ENCODE data around the gene ITGB8.

DNA sequence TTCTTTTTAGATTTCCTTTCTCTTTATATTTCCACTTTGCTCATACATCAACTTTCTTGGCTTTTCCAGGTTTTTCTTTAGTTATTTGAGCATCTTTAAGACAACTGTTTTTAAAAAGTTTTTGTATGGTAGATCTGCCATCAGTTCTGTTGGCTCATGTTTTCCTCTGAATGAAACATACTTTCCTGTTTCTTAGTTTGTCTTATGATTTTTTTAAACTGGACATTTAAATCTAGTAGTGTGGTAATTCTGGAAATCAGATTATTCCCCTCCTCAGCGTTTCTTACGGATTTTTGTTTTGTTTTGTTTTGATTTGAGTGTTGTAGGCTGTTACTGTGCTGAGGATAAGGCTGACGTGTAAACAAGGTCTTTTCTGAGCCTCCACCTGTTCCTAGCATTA is 33.8 kb upstream of the ITGB8 start:
- TF ChIP-seq CTCF (conservative IDR thresholded peaks at IDR 0.05; ENCODE audit: low read depth in 2 of 2) = no peak
- TF ChIP-seq POLR2AphosphoS5 (IDR thresholded peaks at IDR 0.05; ENCODE audit: low read depth) = no peak
- no peak for TF ChIP-seq EZH2 (IDR thresholded peaks at IDR 0.05; ENCODE audit: low read depth, unreplicated experiment)
- TF ChIP-seq, protein P1, sequence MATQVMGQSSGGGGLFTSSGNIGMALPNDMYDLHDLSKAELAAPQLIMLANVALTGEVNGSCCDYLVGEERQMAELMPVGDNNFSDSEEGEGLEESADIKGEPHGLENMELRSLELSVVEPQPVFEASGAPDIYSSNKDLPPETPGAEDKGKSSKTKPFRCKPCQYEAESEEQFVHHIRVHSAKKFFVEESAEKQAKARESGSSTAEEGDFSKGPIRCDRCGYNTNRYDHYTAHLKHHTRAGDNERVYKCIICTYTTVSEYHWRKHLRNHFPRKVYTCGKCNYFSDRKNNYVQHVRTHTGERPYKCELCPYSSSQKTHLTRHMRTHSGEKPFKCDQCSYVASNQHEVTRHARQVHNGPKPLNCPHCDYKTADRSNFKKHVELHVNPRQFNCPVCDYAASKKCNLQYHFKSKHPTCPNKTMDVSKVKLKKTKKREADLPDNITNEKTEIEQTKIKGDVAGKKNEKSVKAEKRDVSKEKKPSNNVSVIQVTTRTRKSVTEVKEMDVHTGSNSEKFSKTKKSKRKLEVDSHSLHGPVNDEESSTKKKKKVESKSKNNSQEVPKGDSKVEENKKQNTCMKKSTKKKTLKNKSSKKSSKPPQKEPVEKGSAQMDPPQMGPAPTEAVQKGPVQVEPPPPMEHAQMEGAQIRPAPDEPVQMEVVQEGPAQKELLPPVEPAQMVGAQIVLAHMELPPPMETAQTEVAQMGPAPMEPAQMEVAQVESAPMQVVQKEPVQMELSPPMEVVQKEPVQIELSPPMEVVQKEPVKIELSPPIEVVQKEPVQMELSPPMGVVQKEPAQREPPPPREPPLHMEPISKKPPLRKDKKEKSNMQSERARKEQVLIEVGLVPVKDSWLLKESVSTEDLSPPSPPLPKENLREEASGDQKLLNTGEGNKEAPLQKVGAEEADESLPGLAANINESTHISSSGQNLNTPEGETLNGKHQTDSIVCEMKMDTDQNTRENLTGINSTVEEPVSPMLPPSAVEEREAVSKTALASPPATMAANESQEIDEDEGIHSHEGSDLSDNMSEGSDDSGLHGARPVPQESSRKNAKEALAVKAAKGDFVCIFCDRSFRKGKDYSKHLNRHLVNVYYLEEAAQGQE (IDR thresholded peaks at IDR 0.05; ENCODE audit: unreplicated experiment) = no peak
- TF ChIP-seq STAT1 (IDR thresholded peaks at IDR 0.05; ENCODE audit: unreplicated experiment) = no peak
- TF ChIP-seq NANOG (IDR thresholded peaks at IDR 0.05; ENCODE audit: borderline replicate concordance) = no peak
- TF ChIP-seq EZH2phosphoT487 (IDR thresholded peaks at IDR 0.05; ENCODE audit: unreplicated experiment) = no peak
- TF ChIP-seq, protein P2, sequence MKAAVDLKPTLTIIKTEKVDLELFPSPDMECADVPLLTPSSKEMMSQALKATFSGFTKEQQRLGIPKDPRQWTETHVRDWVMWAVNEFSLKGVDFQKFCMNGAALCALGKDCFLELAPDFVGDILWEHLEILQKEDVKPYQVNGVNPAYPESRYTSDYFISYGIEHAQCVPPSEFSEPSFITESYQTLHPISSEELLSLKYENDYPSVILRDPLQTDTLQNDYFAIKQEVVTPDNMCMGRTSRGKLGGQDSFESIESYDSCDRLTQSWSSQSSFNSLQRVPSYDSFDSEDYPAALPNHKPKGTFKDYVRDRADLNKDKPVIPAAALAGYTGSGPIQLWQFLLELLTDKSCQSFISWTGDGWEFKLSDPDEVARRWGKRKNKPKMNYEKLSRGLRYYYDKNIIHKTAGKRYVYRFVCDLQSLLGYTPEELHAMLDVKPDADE (IDR thresholded peaks at IDR 0.05) = no peak
- TF ChIP-seq CREB1 (CRISPR knock-in tag; IDR thresholded peaks at IDR 0.05; ENCODE audit: low read depth) = no peak
- TF ChIP-seq JUNB (IDR thresholded peaks at IDR 0.05; ENCODE audit: unreplicated experiment) = no peak
- TF ChIP-seq, protein P3, sequence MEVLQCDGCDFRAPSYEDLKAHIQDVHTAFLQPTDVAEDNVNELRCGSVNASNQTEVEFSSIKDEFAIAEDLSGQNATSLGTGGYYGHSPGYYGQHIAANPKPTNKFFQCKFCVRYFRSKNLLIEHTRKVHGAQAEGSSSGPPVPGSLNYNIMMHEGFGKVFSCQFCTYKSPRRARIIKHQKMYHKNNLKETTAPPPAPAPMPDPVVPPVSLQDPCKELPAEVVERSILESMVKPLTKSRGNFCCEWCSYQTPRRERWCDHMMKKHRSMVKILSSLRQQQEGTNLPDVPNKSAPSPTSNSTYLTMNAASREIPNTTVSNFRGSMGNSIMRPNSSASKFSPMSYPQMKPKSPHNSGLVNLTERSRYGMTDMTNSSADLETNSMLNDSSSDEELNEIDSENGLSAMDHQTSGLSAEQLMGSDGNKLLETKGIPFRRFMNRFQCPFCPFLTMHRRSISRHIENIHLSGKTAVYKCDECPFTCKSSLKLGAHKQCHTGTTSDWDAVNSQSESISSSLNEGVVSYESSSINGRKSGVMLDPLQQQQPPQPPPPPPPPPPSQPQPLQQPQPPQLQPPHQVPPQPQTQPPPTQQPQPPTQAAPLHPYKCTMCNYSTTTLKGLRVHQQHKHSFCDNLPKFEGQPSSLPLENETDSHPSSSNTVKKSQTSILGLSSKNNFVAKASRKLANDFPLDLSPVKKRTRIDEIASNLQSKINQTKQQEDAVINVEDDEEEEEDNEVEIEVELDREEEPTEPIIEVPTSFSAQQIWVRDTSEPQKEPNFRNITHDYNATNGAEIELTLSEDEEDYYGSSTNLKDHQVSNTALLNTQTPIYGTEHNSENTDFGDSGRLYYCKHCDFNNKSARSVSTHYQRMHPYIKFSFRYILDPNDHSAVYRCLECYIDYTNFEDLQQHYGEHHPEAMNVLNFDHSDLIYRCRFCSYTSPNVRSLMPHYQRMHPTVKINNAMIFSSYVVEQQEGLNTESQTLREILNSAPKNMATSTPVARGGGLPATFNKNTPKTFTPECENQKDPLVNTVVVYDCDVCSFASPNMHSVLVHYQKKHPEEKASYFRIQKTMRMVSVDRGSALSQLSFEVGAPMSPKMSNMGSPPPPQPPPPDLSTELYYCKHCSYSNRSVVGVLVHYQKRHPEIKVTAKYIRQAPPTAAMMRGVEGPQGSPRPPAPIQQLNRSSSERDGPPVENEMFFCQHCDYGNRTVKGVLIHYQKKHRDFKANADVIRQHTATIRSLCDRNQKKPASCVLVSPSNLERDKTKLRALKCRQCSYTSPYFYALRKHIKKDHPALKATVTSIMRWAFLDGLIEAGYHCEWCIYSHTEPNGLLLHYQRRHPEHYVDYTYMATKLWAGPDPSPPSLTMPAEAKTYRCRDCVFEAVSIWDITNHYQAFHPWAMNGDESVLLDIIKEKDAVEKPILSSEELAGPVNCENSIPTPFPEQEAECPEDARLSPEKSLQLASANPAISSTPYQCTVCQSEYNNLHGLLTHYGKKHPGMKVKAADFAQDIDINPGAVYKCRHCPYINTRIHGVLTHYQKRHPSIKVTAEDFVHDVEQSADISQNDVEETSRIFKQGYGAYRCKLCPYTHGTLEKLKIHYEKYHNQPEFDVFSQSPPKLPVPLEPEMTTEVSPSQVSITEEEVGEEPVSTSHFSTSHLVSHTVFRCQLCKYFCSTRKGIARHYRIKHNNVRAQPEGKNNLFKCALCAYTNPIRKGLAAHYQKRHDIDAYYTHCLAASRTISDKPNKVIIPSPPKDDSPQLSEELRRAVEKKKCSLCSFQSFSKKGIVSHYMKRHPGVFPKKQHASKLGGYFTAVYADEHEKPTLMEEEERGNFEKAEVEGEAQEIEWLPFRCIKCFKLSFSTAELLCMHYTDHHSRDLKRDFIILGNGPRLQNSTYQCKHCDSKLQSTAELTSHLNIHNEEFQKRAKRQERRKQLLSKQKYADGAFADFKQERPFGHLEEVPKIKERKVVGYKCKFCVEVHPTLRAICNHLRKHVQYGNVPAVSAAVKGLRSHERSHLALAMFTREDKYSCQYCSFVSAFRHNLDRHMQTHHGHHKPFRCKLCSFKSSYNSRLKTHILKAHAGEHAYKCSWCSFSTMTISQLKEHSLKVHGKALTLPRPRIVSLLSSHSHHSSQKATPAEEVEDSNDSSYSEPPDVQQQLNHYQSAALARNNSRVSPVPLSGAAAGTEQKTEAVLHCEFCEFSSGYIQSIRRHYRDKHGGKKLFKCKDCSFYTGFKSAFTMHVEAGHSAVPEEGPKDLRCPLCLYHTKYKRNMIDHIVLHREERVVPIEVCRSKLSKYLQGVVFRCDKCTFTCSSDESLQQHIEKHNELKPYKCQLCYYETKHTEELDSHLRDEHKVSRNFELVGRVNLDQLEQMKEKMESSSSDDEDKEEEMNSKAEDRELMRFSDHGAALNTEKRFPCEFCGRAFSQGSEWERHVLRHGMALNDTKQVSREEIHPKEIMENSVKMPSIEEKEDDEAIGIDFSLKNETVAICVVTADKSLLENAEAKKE (CRISPR knock-in tag; IDR thresholded peaks at IDR 0.05) = no peak
- TF ChIP-seq ZNF114 (CRISPR knock-in tag; IDR thresholded peaks at IDR 0.05) = no peak
- TF ChIP-seq ZNF331 (CRISPR knock-in tag; IDR thresholded peaks at IDR 0.05; ENCODE audit: low read depth) = no peak

Measured in GM23338 (cell line).